Activated CD4-positive, alpha-beta T cell treated with anti-CD3 and anti-CD28 coated beads, Interleukin-10, Interleukin-2, amounts not matched to agents 100 ng/mL and 50 ng/mL, durations not matched to agents 16 hours and 8 hours (primary cell): ENCODE data around the gene RRP8.

Source experiments
- DNase-seq: peaks from one replicate; pipeline ENCODE4 v3.0.0-alpha.2; 2020

RRP8 gene

GRCh38 chr11:6616596-6617250 is 13.3 kb upstream of the RRP8 start:
- no peak for DNase-seq

GRCh38 chr11:6615882-6616585 is 12.6 kb upstream of the RRP8 start:
- no peak for DNase-seq

- no peak for DNase-seq
Measured at GRCh38 chr11:6615046-6615445, 11.6 kb upstream of the RRP8 start.

- DNase-seq, result no peak
Measured at GRCh38 chr11:6614446-6614845, 11.0 kb upstream of the RRP8 start.

GRCh38 chr11:6613496-6613895 is 10.1 kb upstream of the RRP8 start:
- no peak for DNase-seq

- peak; percentile 98 for DNase-seq
Measured at GRCh38 chr11:6612213-6613041, 9.0 kb upstream of the RRP8 start, which contains the start of gene TAF10. TAF10 (minus strand) TSS chr11:6612216; CDS start chr11:6612189, 27 bp downstream.

GRCh38 chr11:6611963-6612212 is 8.5 kb upstream of the RRP8 start:
- DNase-seq, result no peak

GRCh38 chr11:6611092-6611962 is 7.9 kb upstream of the RRP8 start:
- peak; percentile 26 for DNase-seq

GRCh38 chr11:6610591-6610990 is 7.2 kb upstream of the RRP8 start:
- DNase-seq, result no peak

- DNase-seq, result no peak
Measured at GRCh38 chr11:6609502-6610015, 6.1 kb upstream of the RRP8 start.

- DNase-seq, result no peak
Measured at GRCh38 chr11:6608726-6609501, 5.5 kb upstream of the RRP8 start.

- no peak for DNase-seq
Measured at GRCh38 chr11:6608011-6608410, 4.6 kb upstream of the RRP8 start.

GRCh38 chr11:6607190-6607795 is 3.9 kb upstream of the RRP8 start:
- peak; percentile 28 for DNase-seq

GRCh38 chr11:6606471-6607189 is 3.2 kb upstream of the RRP8 start:
- peak; percentile 76 for DNase-seq

GRCh38 chr11:6604790-6605189 is 1.4 kb upstream of the RRP8 start:
- DNase-seq, result no peak

GRCh38 chr11:6604081-6604626 is 738 bp upstream of the RRP8 start:
- peak; percentile 62 for DNase-seq

- no peak for DNase-seq
Measured at GRCh38 chr11:6602096-6602940, 1.1 kb downstream of the RRP8 start.

- no peak for DNase-seq
Measured at GRCh38 chr11:6601041-6601461, 2.4 kb downstream of the RRP8 start.

GRCh38 chr11:6599881-6600390 is 3.5 kb downstream of the RRP8 start:
- DNase-seq, result no peak
